GM19023 (cell line): ENCODE measurements around the gene WDR62.

Source experiments
- ATAC-seq: cut with Tn5 transposase; IDR thresholded peaks from one replicate; pipeline ENCODE4 v1.9.1; 2021; ENCODE audit warnings: mild to moderate bottlenecking, moderate library complexity; ENCODE audit not compliant: unreplicated experiment

Gene WDR62

DNA sequence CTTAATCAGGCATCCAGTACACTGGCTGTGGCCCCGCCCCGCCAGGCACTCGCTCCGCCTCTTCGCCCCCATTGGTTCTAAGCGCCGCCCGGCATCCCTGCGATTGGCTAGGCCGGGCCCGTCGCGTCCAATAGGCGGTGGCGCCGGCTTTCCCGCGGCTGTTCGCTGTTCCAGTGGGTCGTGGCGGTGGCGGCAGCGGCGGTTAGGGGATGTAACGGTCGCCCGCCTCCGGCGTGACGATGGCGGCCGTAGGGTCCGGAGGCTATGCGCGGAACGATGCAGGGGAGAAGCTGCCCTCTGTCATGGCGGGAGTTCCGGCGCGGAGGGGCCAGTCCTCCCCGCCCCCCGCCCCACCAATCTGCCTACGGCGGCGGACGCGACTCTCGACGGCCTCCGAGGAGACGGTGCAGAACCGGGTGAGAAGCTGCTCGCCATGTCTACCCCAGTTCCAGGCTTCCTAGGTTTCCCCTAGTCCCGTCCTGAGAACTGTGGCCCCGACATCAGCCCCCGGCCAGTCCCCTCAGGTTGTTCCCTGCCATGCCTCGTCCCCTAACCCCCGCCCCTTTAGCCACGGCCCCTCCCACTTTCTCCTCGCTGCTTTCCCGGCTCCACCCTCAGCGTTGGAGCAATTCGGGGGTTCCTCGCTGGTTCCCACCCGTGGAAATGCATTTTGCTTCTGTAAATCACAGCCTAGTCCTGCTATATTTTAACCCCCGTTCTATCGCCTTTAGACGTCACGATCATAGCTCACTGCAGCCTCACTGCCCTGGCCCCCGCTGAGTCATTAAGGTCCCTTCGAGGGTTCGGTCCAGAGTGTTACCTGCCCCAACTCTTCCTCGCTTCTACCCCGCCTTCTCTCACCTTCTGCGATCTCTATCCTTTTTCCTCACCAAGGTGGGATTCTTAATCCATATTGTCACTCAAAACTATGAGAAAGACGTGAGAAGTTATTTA lies at the start of gene WDR62:
WDR62 (plus strand) TSS at position 165 of the 954 bp plus-strand sequence; CDS start at position 240, 75 bp downstream.
- ATAC-seq: peak; percentile 78

DNA sequence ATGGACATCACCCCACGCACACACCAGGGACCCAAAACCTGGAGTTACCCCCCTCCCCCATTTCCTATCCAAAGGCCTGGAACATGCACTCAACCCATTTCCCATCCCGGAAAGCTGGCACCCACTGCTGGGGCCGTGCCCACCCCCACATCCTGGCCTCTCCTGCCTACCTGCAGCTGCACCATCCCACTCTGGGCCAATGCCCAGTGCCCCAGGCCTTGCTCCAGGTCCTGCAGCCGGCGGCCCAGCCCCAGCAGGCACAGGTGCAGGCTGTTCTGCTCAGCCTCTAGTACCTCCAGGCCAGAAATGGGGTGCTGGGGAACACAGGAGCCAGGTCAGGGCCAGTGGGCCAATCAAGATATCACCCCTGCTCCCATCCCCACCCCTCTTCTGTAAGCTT lies 47.7 kb upstream of the WDR62 start:
- no peak for ATAC-seq

DNA sequence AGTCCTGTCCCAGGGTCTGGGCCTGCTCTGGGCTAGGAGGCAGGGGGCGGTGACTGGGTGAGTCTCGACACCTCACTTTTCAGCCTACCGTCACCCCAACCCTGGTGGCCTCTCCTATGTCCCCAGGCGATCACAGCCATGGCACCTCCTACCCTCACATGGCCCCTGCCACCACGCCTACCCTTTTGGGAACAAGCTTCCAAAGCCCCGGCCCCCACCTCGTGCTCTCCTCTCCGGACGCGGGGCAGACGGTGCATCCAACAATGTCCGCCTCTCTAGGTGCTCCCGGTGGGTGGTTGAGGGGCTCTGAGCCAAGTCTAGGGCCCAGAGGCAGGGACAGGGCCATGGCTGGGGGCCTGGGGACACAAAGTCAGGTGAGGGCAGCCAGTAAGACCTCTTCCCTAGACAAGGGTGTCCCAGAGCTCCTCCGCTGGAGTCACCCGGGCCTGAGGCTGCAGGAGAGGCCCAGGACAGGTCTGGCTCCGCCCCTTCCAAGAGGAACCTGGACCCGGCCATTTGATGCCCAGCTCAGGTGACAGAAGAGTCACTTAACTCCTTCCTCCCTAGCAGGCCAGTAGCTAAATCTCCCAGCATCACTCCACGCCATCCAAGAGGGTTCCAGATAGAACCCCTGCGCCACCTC lies 46.2 kb upstream of the WDR62 start, which contains the start of gene SYNE4:
SYNE4 (minus strand) TSS at position 478 of the 643 bp plus-strand sequence; CDS start at position 346, 132 bp downstream.
- no peak for ATAC-seq

DNA sequence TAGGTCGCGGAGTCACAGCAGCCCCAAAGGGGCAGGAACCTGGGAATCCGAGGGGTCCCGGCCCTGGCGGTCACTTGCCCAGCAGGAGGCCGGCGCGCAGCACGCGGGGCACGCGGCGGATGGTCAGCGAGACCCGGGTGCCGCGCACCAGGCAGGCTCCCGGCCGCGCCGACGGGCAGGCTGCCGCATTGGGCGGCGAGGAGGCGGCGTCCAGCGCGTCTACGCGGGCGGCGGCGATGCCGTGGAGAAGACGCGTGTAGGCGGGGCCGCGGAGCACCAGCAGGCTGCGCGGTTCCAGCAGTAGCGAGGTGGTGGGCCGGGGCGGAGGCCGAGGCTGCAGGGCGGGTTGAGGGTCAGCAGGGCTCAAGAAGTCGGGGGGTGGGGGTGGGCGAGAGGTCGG lies 45.5 kb upstream of the WDR62 start:
- no peak for ATAC-seq

DNA sequence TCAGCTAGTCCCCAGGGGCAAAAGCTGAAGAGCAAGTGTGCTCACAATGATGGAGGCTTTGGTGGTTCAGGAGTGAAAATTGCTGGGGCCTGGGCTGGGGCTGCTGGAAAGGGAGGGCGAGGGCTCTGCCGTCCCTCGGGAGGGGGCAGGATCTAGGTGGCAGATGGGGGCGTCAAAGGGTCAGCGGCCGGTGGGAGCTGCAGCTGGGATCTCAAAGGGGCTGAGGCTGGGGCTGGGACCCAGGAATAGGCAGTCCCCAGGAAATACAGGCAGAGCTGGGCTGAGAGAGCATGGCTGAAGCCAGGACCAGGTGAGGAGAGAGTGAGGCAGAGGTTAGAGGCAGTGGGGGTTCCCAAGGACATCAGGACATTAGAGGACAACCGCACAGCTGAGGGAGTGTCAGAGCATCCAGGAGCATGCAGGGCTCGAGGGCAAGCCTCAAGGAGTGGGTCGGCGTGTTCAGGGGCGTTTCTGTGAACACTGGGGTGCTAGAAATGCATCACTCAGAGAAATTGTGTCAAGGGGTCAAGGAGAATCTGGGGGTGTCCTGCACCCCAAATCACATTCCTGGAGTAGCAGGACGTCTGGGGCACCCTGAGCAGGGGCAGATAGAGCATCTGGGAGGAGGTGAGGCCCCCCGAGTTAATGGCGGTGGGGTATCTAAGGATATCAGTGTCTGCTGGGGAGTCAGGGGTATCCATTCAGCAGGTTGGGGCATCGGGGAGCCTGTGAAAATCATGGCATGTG lies 44.9 kb upstream of the WDR62 start:
- ATAC-seq: no peak

DNA sequence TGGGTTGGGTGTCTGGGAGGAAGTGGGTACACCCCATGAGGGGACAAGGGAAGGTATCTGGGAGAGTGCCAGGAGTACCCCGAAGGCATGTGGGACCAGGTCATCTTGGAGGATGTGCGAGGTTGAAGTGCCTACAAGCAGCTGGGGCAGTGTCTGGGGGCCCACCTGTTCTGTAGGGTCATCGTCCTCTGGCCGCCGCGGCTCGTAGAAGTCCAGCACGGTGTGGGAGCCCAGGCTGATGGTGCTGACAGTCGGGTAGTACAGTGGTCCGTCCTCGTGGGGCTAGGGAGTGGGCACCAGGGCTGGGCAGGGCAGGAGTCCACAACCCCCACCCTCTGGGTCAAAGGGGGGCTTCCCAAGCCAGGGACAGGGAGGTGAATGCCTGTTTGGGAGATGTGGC lies 44.3 kb upstream of the WDR62 start:
- no peak for ATAC-seq

DNA sequence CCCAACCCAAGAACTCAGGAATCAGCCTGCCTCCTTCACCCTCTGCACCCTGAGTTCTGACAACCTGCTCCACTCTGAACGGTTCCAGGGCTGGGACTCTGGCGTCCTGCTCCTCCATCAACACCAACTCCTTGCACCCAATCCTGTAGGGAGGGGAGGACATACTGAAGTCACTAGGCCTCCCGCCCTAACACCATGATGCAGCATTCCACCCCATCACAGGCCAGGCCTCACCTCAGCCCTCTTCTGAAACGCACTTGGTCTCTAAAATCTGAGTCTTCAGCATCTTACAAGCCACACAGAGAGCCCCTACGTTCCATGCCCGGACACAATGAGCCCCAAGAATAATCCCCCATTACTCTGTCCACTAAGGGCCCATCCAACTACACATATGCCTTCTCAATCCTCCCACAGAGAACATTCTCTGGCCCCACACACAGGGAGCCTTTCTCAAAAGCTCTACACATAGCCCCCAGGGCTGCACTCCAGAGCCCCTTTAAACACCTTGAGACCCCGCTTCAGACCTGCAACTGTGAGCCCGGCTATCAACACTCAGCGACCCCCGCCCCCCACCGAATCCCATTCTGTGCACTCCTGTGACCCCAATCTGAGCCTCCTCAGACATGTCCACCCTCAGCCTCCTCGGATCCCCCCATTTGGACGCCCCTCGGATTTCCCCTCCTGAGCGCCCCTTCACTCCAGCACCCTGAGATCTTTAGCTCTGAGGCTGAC lies 41.3 kb upstream of the WDR62 start:
- no peak for ATAC-seq

DNA sequence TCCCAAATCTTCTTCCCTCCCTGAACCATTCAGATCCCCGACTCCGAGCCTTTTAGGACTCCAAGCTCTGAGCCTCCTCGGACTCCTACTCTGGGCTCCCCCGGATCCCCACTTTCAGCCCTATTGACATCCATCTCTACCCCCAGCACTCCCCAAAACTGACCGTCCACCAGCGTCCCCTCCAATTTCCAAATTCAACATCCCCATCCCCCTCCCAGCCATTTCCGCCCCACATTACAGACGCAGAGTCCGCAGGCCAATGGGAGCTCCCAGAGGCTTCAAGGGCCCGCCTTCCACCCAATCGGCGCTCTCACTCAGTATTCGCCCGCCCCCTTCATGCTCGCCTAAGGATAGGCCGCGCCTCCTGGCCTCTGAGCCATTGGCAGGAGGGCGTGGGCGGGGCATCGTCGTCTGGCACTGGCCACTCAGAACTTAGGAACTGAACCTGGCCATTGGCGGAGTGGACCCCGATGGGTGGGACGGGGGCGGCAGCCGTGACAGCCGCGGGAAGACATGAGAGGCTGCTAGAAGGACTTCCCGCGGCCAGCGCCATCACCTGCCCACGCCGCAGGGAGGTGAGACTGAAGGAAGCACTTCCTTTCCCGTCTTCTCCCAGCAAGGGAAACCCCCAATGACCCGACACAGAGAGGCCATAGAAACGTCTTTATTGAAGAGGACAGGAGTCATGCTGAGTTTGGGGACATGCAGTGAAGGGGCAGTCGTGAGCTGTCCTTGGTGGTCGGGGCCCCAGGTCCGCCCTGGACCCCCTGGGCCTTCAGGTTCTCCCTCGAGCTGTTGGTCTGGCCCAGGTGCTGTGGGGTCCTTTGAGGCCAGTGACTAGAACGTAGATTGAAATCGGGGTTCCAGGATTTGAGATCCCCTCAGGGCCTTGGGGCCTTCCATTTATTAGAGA lies 40.4 kb upstream of the WDR62 start, which contains the start of gene ALKBH6:
ALKBH6 (minus strand) TSS at position 202 of the 913 bp plus-strand sequence. CDS start 816 bp downstream, outside the sequence.
- peak; percentile 98 for ATAC-seq

DNA sequence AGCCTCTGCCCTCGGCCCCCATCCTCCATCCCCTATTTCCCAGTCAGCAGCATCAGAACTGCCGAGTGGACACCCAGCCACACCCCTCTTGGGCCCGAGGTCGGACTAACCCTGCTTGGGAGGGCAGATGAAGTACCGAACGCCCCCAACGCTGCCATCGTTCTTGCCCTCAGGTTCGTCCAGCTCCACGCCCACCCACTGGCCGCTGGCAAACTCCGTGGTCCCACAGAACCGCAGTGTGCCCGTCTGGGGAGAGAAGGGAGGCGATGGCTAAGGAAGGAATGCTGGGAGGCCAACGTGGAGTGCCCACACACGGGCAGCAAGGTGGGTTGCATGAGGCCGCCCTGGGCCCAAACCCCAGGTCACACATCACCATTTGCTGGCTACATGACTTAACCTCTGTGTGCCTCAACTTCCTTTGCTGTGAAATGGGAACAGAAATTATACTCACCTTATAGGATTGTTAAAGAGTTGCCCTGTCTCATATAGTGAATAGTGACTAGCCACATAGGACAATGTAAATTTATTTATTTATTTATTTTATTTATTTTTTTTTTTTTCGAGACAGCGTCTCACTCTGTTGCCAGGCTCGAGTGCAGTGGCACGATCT lies 35.5 kb upstream of the WDR62 start:
- no peak for ATAC-seq

DNA sequence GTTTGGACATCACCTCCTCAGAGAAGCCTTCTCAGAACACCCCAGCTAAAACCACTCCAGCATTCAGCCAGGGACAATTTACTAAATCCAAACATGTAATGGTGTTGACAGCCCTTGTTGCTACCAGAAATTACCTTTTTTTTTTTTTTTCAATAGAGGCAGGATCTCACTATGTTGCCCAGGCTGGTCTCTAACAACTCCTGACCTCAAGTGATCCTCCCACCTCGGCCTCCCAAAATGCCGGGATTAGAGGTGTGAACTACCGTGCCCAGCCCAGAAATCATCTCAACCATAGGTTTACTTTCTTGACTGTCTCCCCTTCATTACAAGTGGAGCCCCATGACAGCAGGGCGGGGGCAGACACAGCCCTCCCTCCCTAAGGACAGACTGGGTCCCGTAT lies 31.3 kb upstream of the WDR62 start:
- no peak for ATAC-seq

DNA sequence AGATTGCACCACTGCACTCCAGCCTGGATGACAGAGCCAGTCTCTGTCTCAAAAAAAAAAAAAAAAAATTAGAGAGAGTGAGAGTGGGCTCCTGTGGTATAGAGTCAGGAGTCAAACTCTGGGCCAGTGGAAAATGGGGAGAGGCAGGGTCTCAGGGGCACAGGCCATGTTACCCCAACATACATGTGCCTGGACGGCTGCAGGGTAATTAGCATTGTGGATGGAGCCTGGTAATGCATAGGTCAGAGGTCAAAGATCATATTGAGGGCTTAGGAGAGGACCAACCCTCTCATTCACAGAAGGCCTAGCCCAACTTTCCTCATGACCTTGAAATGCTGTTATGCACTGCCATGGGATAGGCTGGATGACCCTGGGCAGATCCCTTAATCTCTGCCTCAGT lies 29.2 kb upstream of the WDR62 start:
- no peak for ATAC-seq

DNA sequence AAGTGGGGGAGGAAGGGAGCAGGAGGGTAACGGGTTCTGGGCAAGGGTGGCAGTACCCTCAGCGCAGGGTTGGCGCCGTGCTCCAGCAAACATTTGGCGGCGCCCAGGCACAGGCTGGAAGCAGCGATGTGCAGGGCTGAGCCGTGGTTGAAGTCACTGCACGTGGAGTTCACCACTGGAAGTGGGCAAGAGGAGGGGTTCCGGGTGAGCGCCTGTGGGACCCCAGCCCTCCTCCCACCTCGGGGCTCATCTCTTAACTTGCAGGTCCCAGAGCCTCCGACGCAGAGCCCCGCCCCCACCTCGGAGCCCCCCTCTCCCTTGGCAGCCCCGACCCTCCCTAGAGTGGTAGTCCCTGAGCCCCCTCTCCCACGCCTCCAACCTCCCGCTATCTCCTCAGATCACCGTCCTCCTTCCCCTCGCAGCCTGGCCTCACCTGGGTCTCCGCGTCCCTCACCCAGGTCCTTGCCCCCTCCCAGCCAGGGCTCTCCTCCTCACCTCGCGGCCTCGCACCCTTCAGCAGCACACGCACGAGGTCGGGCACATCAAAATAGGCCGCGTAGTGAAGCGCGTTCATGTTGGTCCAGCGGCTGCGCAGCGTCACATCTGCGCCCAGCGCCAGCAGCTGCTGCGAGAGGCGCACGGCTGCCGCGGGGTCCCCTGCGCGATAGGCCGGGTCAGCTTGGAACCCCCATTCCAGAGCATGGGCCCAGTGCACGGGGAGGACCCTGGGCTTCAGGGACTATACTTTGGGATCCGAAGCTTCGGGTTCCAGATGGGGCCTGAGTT lies 28.4 kb upstream of the WDR62 start:
- no peak for ATAC-seq

DNA sequence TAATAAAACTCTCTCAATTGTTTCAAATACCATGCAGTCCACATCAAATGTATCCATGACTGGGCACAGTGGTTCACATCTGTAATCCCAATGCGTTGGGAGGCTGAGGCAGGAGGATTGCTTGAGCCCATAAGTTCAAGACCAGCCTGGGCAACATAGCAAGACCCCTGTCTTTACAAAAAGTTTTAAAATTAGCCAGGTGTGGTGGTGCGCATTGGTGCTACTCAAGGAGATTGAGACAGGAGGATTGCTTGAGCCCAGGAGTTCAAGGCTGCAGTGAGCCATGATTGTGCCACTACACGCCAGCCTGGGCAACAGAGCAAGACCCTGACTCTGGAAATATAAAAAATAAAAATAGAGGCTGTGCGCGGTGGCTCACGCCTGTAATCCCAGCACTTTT lies 27.0 kb upstream of the WDR62 start:
- no peak for ATAC-seq

DNA sequence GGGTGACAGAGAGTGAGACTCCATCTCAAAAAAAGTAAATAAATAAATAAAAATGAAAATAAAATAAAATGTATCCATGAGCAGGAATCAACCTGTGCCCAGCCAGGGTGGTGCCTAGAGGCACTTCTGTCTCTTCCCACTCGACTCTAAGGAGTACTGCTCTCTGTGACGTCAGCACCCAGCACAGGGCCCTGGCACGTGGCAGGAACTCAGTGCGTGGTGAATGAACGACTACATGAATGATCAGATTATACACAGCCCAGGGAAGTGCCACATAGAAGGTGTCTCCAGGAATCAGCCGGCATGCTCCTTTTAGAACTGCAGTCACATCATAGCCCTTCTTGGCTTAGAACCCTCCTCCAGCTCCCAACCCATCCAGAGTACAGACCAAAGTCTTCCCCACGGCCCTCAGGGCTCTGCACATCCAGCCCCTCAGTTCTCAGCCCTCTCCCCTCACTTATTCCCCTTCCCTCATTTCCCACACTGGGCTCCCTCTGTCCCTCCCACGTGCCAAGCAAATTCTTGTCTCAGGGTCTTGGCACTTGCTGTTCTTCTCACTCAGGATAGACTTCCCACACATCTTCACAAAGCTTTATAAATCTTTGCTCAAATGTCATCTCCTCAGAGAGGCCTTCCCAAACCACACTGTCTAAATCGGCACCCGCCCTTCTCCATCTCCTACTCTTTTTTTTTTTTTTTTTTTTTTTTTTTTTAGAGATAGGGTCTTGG lies 26.2 kb upstream of the WDR62 start:
- no peak for ATAC-seq

DNA sequence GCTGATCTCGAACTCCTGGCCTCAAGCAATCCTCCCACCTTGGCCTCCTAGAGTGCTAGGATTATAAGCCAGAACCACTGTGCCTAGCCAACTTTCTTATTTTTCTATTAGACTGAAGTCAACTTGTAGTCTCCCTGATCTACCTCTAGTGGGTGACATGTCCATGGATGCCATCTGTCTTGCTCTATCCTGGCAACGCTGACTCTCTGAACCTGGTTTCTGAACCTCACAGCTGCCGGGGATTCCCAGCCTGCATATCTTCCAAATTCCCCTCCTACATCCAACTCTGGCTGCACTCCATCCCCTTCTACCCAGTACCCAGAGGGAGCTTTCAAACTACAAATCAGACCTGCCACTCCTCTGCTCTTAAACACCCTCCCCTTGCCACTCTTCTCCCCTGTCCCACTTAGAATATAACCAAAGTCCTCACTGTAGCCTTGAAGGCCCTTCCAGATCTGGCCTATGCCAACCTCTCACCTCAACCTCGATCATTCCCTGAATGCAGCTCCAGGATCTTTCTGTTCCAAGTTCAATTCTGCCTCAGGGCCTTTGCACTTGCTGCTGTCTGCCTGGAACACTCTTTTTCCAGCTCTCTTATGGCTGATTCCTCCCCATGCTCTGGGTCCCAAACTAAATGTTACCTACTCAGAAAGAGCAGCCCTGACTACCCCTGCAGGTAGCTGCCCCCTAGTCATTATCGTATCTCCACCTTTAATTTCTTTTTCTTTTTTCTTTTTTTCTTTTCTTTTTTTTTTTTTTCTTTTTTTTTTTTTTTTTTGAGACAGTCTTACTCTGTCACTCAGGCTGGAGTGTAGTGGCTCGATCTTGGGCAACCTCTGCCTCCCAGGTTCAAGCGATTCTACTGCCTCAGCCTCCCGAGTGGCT lies 24.2 kb upstream of the WDR62 start:
- ATAC-seq: no peak

DNA sequence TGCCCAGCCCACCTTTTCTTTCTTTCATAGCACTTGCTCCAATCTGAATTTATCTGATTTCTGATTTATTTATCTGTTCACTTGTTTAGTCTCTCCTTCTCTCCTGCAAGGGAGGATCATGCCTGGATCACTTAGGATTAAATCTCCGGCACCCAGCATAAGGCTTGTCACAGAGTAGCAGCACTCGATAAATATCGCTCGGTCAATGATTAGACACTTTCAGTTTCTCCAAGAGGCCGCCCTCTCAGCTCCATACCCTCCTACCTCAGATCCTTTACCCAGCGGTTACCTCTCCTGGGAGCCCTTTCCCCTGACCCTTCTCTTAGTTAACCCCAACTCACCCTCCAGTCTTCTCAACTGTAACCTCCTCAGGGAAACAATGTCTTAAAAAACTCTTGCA lies 23.4 kb upstream of the WDR62 start:
- ATAC-seq: no peak
